ENCODE measurements around the gene RNF5.
A peak's percentile ranks its signal among the peaks of the same experiment; 100 is the strongest.
"Not testable (repeated sequence)": the region's sequence is repeated elsewhere in the genome, so short reads cannot be mapped to it uniquely, and the experiment has no call there.

The RNF5 gene

GRCh38 chr6:32189742-32190053 lies 11.5 kb downstream of the RNF5 start:
- DNase-seq (ENCODE audit: low read depth), result no peak

GRCh38 chr6:32190054-32190851 lies 12.0 kb downstream of the RNF5 start, which contains the start of gene PBX2:
TSS of gene PBX2 (minus strand) at chr6:32190202. CDS start at chr6:32189915, 287 bp downstream.
- DNase-seq (ENCODE audit: low read depth), result peak; percentile 94

- no peak for DNase-seq (ENCODE audit: low read depth)
Measured at GRCh38 chr6:32190911-32191677, 12.9 kb downstream of the RNF5 start.

GRCh38 chr6:32191696-32192607 lies 13.7 kb downstream of the RNF5 start:
- no peak for DNase-seq (ENCODE audit: low read depth)

- peak; percentile 68 for DNase-seq (ENCODE audit: low read depth)
Measured at GRCh38 chr6:32192608-32193039, 14.4 kb downstream of the RNF5 start, which contains the start of gene GPSM3. TSS of gene GPSM3 (minus strand) at chr6:32192643. CDS start at chr6:32192513, 130 bp downstream.

GRCh38 chr6:32193096-32193495 lies 14.9 kb downstream of the RNF5 start:
- not testable (repeated sequence) for DNase-seq (ENCODE audit: low read depth)

GRCh38 chr6:32194388-32194787 lies 16.2 kb downstream of the RNF5 start:
- no peak for DNase-seq (ENCODE audit: low read depth)

- peak; percentile 67 for DNase-seq (ENCODE audit: low read depth)
Measured at GRCh38 chr6:32194825-32195651, 16.8 kb downstream of the RNF5 start.

- peak; percentile 100 for DNase-seq (ENCODE audit: low read depth)
Measured at GRCh38 chr6:32195652-32195901, 17.4 kb downstream of the RNF5 start.

- DNase-seq (ENCODE audit: low read depth), result peak; percentile 84
Measured at GRCh38 chr6:32195902-32196681, 17.9 kb downstream of the RNF5 start.

GRCh38 chr6:32196682-32197616 lies 18.7 kb downstream of the RNF5 start:
- DNase-seq (ENCODE audit: low read depth), result peak; percentile 29

- DNase-seq (ENCODE audit: low read depth), result no peak
Measured at GRCh38 chr6:32198345-32198696, 20.1 kb downstream of the RNF5 start.

GRCh38 chr6:32198866-32199265 lies 20.7 kb downstream of the RNF5 start:
- no peak for DNase-seq (ENCODE audit: low read depth)

- no peak for DNase-seq (ENCODE audit: low read depth)
Measured at GRCh38 chr6:32200711-32201475, 22.7 kb downstream of the RNF5 start.

- no peak for DNase-seq (ENCODE audit: low read depth)
Measured at GRCh38 chr6:32202186-32202585, 24.0 kb downstream of the RNF5 start.

- DNase-seq (ENCODE audit: low read depth), result no peak
Measured at GRCh38 chr6:32203426-32204267, 25.4 kb downstream of the RNF5 start.

- DNase-seq (ENCODE audit: low read depth), result no peak
Measured at GRCh38 chr6:32204268-32204715, 26.1 kb downstream of the RNF5 start.

GRCh38 chr6:32208996-32209395 lies 30.8 kb downstream of the RNF5 start:
- DNase-seq (ENCODE audit: low read depth), result no peak
